ENCODE measurements around the gene LHCGR.
"Not testable (repeated sequence)": the region's sequence is repeated elsewhere in the genome, so short reads cannot be mapped to it uniquely, and the experiment has no call there.

Gene LHCGR

GRCh38 chr2:48707466-48707865 lies 48.1 kb downstream of the LHCGR start:
- no peak for DNase-seq

- not testable (repeated sequence) for DNase-seq
These were observed 51.9 kb downstream of the LHCGR start for GRCh38 chr2:48703621-48704020.

GRCh38 chr2:48699348-48699930 lies 56.1 kb downstream of the LHCGR start:
- DNase-seq, result no peak

- DNase-seq, result no peak
These were observed 58.6 kb downstream of the LHCGR start for GRCh38 chr2:48696881-48697280.

GRCh38 chr2:48695991-48696390 lies 59.5 kb downstream of the LHCGR start:
- DNase-seq, result no peak

GRCh38 chr2:48694149-48694548 lies 61.4 kb downstream of the LHCGR start:
- no peak for DNase-seq

- no peak for DNase-seq
These were observed 61.9 kb downstream of the LHCGR start for GRCh38 chr2:48693645-48694044.

- no peak for DNase-seq
These were observed 62.5 kb downstream of the LHCGR start for GRCh38 chr2:48693066-48693465.

GRCh38 chr2:48691935-48692691 lies 63.4 kb downstream of the LHCGR start:
- DNase-seq, result no peak

GRCh38 chr2:48685126-48685525 lies 70.4 kb downstream of the LHCGR start:
- no peak for DNase-seq

GRCh38 chr2:48677450-48677849 lies 78.1 kb downstream of the LHCGR start:
- no peak for DNase-seq

GRCh38 chr2:48674933-48675332 lies 80.6 kb downstream of the LHCGR start:
- DNase-seq, result no peak

- no peak for DNase-seq
These were observed 81.9 kb downstream of the LHCGR start for GRCh38 chr2:48673581-48673980.

GRCh38 chr2:48668992-48669391 lies 86.5 kb downstream of the LHCGR start:
- DNase-seq, result no peak

- no peak for DNase-seq
These were observed 104.2 kb downstream of the LHCGR start for GRCh38 chr2:48651158-48651790.

GRCh38 chr2:48638261-48638660 lies 117.3 kb downstream of the LHCGR start:
- DNase-seq, result no peak
